HFFc6 (cell line): ENCODE measurements around the gene MYH11. TPM values are rescaled to one million over a fixed set of nuclear protein-coding genes. Genes with fewer than 3 reads are reported as not detected.
"Not testable (repeated sequence)": the region's sequence is repeated elsewhere in the genome, so short reads cannot be mapped to it uniquely, and the experiment has no call there.

Experiments
- DNase-seq: peaks from one replicate; pipeline ENCODE4 v3.0.0-alpha.2; 2018
- H3K27ac Mint-ChIP-seq: 2 replicates; pipeline ENCODE4 v1.8.0; 2020; ENCODE audit warnings: mild to moderate bottlenecking, mixed read lengths
- H3K27me3 Mint-ChIP-seq: 2 replicates; pipeline ENCODE4 v1.8.0; 2021; ENCODE audit warnings: mild to moderate bottlenecking, moderate library complexity, mixed read lengths; ENCODE audit not compliant: insufficient read depth
- H3K36me3 Mint-ChIP-seq: 2 replicates; pipeline ENCODE4 v1.8.0; 2021; ENCODE audit warnings: low read depth, mixed read lengths
- H3K4me1 Mint-ChIP-seq: 2 replicates; pipeline ENCODE4 v1.8.0; 2020; ENCODE audit warnings: low read depth, mixed read lengths
- H3K4me3 Mint-ChIP-seq: 2 replicates; pipeline ENCODE4 v1.8.0; 2020; ENCODE audit warnings: mild to moderate bottlenecking, moderate library complexity, mixed read lengths
- H3K9me3 Mint-ChIP-seq: 2 replicates; pipeline ENCODE4 v1.8.0; 2020; ENCODE audit warnings: mild to moderate bottlenecking, mixed read lengths
- CTCF ChIP-seq: fragments of 200-600 bp; sonication (generic); IDR thresholded peaks from 2 replicates; pipeline ENCODE4 v1.5.0; 2021; ENCODE audit warnings: antibody characterized with exemption, mild to moderate bottlenecking
- total RNA-seq, 6 experiments: library from RNA; stranded (reverse); fragmentation: NEBNext Ultra II Directional; extraction: Animal tissue kit (Norgen Biotek cat#: 25700); gene quantifications; 2 replicates in 1 of 6; 3 replicates in 5 of 6; pipeline ENCODE4 v1.2.3, GENCODE V29; 2021

The MYH11 gene
- total RNA-seq, 6 experiments from 2014 or later, result 0.02 to 0.23 (median 0.21) TPM; not detected in 2

- no peak for TF ChIP-seq CTCF
- H3K4me3 Mint-ChIP-seq, result no peak overlapping the region
- peaks cover 10% of the 10 kb centered on the region for H3K4me1 Mint-ChIP-seq
- H3K9me3 Mint-ChIP-seq, result peaks cover 3% of the 10 kb centered on the region; the same call in 1 of the 2 replicates
- no peak for DNase-seq
- no peaks in the 10 kb centered on the region for H3K36me3 Mint-ChIP-seq
- peaks cover 44% of the 10 kb centered on the region for H3K27me3 Mint-ChIP-seq
- H3K27ac Mint-ChIP-seq, result no peak overlapping the region
These were observed 1.2 kb downstream of the MYH11 start for GRCh38 chr16:15855704-15856003.

- Mint-ChIP-seq H3K4me3 (no peak overlapping the region), H3K4me1 (peaks cover 10% of the 10 kb centered on the region), H3K27ac (no peak overlapping the region), H3K36me3 (no peaks in the 10 kb centered on the region), H3K9me3 (peaks cover 3% of the 10 kb centered on the region; the same call in 1 of the 2 replicates), H3K27me3 (peaks cover 44% of the 10 kb centered on the region)
- DNase-seq, result no peak
- no peak for TF ChIP-seq CTCF
These were observed 1.7 kb downstream of the MYH11 start for GRCh38 chr16:15854906-15855703.

GRCh38 chr16:15854061-15854460 lies 2.8 kb downstream of the MYH11 start:
- H3K4me1 Mint-ChIP-seq, result peaks cover 10% of the 10 kb centered on the region
- H3K36me3 Mint-ChIP-seq, result no peaks in the 10 kb centered on the region
- no peak for DNase-seq
- no peak overlapping the region for H3K4me3 Mint-ChIP-seq
- H3K27ac Mint-ChIP-seq, result no peak overlapping the region
- H3K27me3 Mint-ChIP-seq, result peaks cover 48% of the 10 kb centered on the region
- no peak for TF ChIP-seq CTCF
- H3K9me3 Mint-ChIP-seq, result peaks cover 3% of the 10 kb centered on the region; the same call in 1 of the 2 replicates

- H3K4me1 Mint-ChIP-seq, result peaks cover 8% of the 10 kb centered on the region
- H3K27ac Mint-ChIP-seq, result no peak overlapping the region
- H3K27me3 Mint-ChIP-seq, result peaks cover 55% of the 10 kb centered on the region
- no peak for TF ChIP-seq CTCF
- DNase-seq, result no peak
- peaks cover 3% of the 10 kb centered on the region; the same call in 1 of the 2 replicates for H3K9me3 Mint-ChIP-seq
- no peaks in the 10 kb centered on the region for H3K36me3 Mint-ChIP-seq
- no peak overlapping the region for H3K4me3 Mint-ChIP-seq
These were observed 3.8 kb downstream of the MYH11 start for GRCh38 chr16:15853021-15853420.

- not testable (repeated sequence) for H3K4me1 Mint-ChIP-seq, H3K9me3 Mint-ChIP-seq, H3K4me3 Mint-ChIP-seq, DNase-seq, H3K36me3 Mint-ChIP-seq, H3K27ac Mint-ChIP-seq
- H3K27me3 Mint-ChIP-seq, result peaks cover 44% of the 10 kb centered on the region
These were observed 6.3 kb downstream of the MYH11 start for GRCh38 chr16:15850555-15850954.

GRCh38 chr16:15849209-15849981 lies 7.4 kb downstream of the MYH11 start:
- Mint-ChIP-seq H3K4me3 (no peak overlapping the region), H3K4me1 (peaks cover 6% of the 10 kb centered on the region; the same call in 1 of the 2 replicates), H3K9me3 (no peaks in the 10 kb centered on the region), H3K27me3 (peaks cover 39% of the 10 kb centered on the region), H3K36me3 (no peaks in the 10 kb centered on the region), H3K27ac (no peak overlapping the region)
- TF ChIP-seq CTCF, result no peak
- DNase-seq, result no peak
